ENCODE measurements around the gene SH3GL3. TPM values are rescaled to one million over a fixed set of nuclear protein-coding genes. Genes with fewer than 3 reads are reported as not detected.

The SH3GL3 gene
- total RNA-seq, 1 experiment from 2014 or later: not detected

DNA sequence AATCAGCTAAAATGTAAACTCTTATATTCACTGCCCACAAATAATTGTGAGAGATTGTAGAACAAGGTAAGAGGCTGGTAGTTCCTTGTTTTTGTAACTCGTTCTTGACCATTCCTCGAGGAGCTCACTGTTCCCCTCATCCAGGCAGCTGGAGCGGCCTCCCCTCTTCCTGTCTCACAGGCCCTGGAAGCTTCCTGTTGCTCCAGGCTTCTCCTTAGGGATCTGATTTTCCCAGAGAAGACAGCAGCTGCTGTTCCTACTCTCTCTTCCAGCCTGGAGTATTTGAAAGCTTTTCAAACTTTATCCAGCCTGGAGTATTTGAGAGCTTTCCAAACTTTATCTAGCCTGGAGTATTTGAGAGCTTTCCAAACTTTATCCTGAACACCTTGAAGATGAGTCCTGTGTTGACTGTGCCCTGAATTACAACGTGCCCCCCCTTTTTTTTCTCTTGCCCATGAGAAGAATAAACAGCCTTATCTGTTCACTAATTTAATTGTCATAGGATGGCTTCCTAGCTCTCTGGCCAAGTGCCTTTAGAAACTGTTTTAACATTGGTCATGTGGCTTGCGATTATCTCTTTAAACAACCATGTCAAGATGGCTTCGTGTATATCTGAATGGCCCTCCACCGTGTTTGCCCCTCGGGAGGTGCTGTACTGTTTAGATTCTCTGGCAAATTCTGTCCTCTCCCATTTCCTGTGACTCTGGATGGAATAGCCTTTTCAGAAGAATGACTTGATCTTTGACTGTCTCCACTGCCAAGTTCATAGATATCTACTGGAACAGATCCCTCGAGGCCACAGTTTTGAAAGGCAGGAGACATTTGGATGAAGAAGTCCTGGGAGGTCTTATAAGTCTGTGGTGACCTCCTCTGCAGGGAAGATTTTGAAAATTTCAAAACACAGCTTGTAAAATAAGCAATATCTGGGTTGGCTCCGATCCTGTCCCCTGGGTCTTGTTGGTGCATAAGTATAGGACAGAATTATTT is 211.6 kb downstream of the SH3GL3 start:
- Histone ChIP-seq H3K9me2 (replicated peaks; ENCODE audit: insufficient read depth, low read length) (no peaks in the 10 kb centered on the region), H3K79me2 (ENCODE audit: low read length) (no peaks in the 10 kb centered on the region), H3K4me3 (ENCODE audit: low read length) (no peak overlapping the region)

DNA sequence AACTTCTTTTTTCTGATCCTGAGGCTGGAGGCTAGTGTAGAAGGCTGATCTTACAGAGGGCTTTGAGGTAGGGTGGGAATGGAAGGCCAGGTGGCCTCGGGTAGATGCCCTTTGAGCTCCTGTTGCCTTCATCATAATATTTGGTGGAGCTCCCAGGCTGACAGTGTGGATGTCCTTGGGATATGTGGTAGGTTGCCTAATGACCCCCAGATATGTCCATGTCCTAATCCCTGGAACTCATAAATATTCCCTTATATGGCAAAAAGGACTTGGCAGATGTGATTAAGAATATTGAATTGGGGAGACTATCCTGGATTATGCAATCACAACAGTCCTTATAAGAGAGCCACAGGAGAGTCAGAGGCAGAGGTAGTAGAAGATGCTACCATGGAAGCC is 212.3 kb downstream of the SH3GL3 start:
- Histone ChIP-seq H4K20me1 (ENCODE audit: insufficient read depth, low read depth, low read length) (no peaks in the 10 kb centered on the region), H3K79me2 (ENCODE audit: low read length) (no peaks in the 10 kb centered on the region), H3K9me2 (replicated peaks; ENCODE audit: insufficient read depth, low read length) (no peaks in the 10 kb centered on the region), H3K9me3 (ENCODE audit: low read length) (no peaks in the 10 kb centered on the region), H3K27ac (ENCODE audit: low read length) (no peak overlapping the region), H2AFZ (ENCODE audit: low read length) (no peak overlapping the region), H3K9ac (ENCODE audit: low read length) (no peak overlapping the region), H3K4me3 (ENCODE audit: low read length) (no peak overlapping the region), H3K4me2 (ENCODE audit: low read depth, low read length, poor library complexity, severe bottlenecking) (no peak overlapping the region), H3K27me3 (ENCODE audit: low read length) (no peaks in the 10 kb centered on the region), H3K4me1 (ENCODE audit: low read length) (no peaks in the 10 kb centered on the region), H3K36me3 (ENCODE audit: insufficient read depth, low read length) (no peaks in the 10 kb centered on the region)
- no peak for DNase-seq

More for the DNA sequence above, 211.6 kb downstream of the SH3GL3 start:
- DNase-seq: no peak
- Histone ChIP-seq H3K27ac (ENCODE audit: low read length) (no peak overlapping the region), H3K9me3 (ENCODE audit: low read length) (no peaks in the 10 kb centered on the region), H3K9ac (ENCODE audit: low read length) (no peak overlapping the region), H3K4me1 (ENCODE audit: low read length) (no peaks in the 10 kb centered on the region), H2AFZ (ENCODE audit: low read length) (no peak overlapping the region), H4K20me1 (ENCODE audit: insufficient read depth, low read depth, low read length) (no peaks in the 10 kb centered on the region), H3K27me3 (ENCODE audit: low read length) (no peaks in the 10 kb centered on the region), H3K36me3 (ENCODE audit: insufficient read depth, low read length) (no peaks in the 10 kb centered on the region), H3K4me2 (ENCODE audit: low read depth, low read length, poor library complexity, severe bottlenecking) (no peak overlapping the region)

DNA sequence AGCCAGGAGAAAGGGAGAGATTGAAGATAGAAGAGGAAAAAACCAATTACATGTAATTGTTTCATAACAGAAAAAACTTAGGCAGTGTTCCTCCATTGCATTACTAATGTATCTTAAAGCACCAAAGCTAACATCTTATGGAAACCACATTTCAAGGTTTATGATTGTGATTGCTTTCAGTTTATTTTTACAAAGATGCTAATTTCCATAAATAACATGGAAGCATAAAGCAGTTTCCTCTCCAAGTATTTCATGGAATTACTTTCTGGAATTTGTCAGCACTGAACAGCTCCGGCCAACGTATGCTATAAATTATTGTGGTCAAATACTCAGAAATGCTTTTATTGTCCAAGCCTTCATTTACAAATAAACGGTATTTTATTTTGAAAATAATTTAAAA is 218.3 kb downstream of the SH3GL3 start:
- H3K27ac ChIP-seq (ENCODE audit: low read length): no peak overlapping the region
- no peak overlapping the region for H3K4me2 ChIP-seq (ENCODE audit: low read depth, low read length, poor library complexity, severe bottlenecking)
- no peaks in the 10 kb centered on the region for H3K9me3 ChIP-seq (ENCODE audit: low read length)
- no peak for DNase-seq
- no peaks in the 10 kb centered on the region for H3K79me2 ChIP-seq (ENCODE audit: low read length)
- H2AFZ ChIP-seq (ENCODE audit: low read length): no peak overlapping the region
- no peak overlapping the region for H3K9ac ChIP-seq (ENCODE audit: low read length)
- no peaks in the 10 kb centered on the region for H3K36me3 ChIP-seq (ENCODE audit: insufficient read depth, low read length)
- no peak overlapping the region for H3K4me3 ChIP-seq (ENCODE audit: low read length)
- H3K27me3 ChIP-seq (ENCODE audit: low read length): no peaks in the 10 kb centered on the region
- no peaks in the 10 kb centered on the region for H4K20me1 ChIP-seq (ENCODE audit: insufficient read depth, low read depth, low read length)
- H3K9me2 ChIP-seq (replicated peaks; ENCODE audit: insufficient read depth, low read length): no peaks in the 10 kb centered on the region
- no peaks in the 10 kb centered on the region for H3K4me1 ChIP-seq (ENCODE audit: low read length)

Other genes starting within 250 kb of the SH3GL3 start
- not detected in 2 replicates for gene HDGFL3, start 239.5 kb upstream of the SH3GL3 start, total RNA-seq (2014; rRNA removed; shearing (Covaris generic); ENCODE audit: low replicate concordance)
- not detected in 2 replicates for gene BNC1, start 162.7 kb upstream of the SH3GL3 start, total RNA-seq (2014; rRNA removed; shearing (Covaris generic); ENCODE audit: low replicate concordance)
- gene ADAMTSL3, start 206.8 kb downstream of the SH3GL3 start, total RNA-seq (2014; rRNA removed; shearing (Covaris generic); ENCODE audit: low replicate concordance): not detected in 2 replicates

All from Karpas-422 (cell line).